ENCODE data around the gene FPR1. TPM values are rescaled to one million over a fixed set of nuclear protein-coding genes. Genes with fewer than 3 reads are reported as not detected.
A peak's percentile ranks its signal among the peaks of the same experiment; 100 is the strongest.

The FPR1 gene
- total RNA-seq, 1 experiment from 2014 or later: 3.0 TPM

DNA sequence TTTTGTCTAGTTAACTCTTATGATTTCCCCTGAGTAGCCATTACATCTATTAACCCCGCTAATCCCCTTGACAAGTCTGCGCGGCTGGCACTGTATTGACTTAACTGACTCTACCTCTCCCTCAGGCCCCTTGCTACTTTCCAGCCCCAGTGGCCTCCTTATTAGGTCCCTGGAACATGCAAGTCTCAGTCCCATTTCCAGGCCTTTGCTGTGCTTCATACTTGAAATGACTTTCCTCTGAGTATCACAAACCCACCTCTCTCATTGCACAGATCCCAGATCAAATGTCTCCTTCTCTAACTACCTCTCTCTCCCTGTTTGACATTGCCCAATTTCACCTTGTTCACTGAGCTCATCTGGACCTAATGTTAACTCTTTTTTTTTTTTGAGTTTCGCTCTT lies 45.4 kb downstream of the FPR1 start:
- no peak for DNase-seq (ENCODE audit: low spot score)

DNA sequence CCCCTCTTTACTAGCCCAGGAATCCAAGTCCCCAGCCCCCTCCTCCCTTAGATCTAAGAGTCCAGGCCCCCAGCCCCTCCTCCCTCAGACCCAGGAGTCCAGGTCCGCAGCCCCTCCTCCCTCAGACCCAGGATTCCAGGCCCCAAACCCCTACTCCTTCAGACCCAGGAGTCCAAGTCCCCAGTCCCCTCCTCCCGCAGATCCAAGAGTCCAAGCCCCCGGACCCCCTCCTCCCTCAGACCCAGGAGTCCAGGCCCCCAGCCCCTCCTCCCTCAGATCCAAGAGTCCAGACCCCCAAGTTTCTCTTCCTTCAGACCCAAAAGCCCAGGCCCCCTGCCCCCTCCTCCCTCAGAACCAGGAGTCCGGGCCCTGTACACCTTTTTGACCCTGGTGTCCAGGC lies 47.1 kb downstream of the FPR1 start:
- no peak for DNase-seq (ENCODE audit: low spot score)

DNA sequence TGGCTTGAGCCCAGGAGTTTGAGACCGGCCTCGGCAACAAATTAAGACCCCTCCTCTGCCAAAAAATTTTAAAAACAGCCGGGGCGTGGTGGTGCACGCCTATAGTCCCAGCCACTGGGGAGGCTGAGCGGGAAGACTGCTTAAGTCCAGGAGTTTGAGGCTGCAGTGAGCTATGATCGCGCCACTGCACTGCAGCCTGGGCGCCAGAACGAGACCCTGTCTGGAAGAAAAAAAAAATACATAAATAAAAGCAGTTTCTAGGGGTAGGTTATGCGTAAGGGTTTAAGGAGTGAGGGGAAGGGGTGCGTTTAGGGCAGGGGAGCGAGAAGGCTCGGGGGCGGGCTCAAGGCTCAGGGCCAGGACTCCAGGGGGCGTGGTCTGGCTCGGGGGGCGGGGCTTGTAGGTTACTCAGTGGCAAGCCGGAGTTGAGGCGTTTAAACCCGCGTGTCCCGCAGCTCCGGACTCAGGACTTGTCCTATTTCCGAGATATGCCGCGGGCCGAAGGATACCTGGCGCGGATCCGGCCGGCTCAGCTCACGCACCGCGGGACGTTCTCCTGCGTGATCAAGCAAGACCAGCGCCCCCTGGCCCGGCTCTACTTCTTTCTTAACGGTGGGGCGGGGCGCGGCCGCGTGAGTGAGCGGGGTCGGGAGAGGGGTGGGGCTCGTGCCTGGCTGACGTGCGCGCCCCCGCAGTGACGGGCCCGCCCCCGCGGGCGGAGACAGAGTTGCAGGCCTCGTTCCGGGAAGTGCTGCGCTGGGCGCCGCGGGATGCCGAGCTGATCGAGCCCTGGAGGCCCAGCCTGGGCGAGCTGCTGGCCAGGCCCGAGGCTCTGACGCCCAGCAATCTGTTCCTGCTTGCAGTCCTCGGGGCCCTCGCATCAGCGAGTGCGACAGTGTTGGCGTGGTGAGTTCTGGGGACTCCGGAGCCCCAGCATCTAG lies 47.8 kb downstream of the FPR1 start:
- DNase-seq (ENCODE audit: low spot score): peak; percentile 82

DNA sequence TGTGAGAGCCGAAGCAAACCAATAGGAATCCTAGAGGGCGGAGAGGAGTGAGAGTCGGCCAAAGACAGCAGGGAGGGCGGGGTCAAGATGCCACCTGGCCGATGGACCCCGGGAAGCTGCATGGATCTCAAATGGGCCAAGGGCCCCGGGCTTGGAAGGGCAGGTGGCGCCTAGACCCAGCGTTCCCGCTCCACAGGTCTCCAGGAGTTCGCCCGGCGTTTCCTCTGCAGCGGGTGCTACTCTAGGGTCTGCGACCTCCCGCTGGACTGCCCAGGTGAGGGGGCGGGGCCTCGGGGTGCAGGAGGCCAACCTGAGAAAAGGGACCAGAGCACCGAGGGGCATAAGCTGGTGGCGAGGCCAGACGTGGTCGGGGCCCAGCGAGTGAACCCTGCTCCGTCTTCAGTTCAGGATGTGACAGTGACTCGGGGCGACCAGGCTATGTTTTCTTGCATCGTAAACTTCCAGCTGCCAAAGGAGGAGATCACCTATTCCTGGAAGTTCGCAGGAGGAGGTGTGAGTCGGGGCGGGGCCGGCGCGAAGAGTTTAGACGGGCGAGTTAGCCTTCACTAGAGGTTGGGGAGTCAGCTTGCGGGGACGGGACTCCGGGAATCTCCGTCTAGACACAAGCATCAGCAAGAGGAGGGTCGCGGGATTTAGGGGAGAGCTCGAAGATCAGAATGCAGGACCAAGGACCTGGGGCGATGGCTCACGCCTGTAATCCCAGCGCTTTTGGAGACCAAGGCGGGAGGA lies 48.7 kb downstream of the FPR1 start:
- DNase-seq (ENCODE audit: low spot score): no peak

DNA sequence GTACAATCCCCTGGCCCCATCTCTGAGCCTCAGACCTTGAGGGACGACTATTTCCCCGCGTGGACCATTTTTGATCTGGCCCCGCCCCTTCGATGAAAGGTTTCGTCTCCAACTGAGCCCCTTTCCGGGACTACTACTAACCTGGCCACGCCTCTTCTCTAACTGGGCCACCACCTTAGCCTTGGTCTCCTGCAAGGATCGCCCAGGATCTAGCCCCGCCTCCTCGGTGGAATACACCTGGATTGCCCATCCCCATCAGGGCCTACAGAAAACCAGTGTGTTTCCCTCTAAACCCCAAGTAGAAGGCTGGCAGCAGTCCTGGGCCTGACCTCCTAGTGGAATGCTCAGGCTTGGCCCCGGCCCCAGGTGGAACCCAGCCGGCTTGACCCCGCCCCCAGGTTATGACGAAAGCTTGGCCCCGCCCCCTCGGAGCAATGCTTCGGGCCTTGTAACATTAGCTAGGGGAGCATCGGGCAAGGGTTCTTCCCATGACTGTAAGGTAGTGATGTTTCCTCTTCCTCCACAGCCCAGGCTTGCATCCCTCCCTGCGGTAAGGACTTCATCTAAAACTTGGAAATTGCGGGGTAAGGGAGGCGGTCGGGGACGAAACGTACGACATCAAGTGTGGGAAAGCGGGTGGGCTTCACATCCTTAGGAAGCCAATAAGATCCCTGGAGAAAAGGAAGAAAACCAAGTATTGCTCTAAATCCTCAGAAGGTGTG lies 49.4 kb downstream of the FPR1 start:
- no peak for DNase-seq (ENCODE audit: low spot score)

DNA sequence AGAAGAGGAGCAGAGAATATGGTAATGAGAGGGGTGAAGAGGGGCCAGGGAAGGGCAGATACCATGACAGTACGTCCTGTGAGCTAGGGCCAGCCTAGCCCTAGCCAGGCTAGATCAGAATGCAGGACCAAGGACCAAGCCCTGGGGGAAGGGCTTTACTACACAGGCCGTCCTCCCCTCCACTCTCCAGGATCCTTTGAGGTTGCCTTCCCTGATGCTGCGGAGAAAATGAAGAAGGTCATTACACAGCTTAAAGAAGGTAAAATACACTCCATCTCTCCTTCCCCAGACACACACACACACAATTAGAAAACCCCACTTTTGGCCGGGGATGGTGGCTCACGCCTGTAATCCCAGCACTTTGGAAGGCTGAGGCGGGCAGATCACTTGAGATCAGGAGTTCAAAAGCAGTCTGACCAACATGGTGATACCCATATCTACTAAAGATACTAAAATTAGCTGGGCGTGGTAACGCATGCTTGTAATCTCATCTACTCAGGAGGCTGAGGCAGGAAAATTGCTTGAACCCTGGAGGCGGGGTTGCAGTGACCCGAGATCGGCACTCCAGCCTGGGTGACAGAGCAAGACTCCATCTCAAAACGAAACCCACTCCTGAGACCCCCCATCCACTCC lies 50.1 kb downstream of the FPR1 start:
- DNase-seq (ENCODE audit: low spot score): no peak

DNA sequence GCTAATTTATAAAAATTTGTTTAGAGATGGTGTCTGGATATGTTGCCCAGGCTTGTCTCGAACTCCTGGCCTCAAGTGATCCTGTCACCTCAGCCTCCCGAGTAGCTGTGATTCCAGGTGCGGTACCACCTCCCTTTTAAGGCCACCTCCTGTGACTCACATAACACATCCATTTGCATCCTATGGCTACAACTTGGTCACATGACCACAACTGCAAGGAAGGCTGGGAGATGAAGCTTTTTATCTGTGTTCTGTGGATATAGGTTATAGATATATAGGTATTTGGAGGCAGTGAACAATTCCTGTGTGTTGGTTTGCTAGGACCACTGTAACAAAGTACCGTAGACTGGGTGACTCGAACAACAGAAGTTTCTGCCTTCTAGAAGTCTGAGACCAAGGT lies 52.5 kb downstream of the FPR1 start:
- DNase-seq (ENCODE audit: low spot score): no peak

DNA sequence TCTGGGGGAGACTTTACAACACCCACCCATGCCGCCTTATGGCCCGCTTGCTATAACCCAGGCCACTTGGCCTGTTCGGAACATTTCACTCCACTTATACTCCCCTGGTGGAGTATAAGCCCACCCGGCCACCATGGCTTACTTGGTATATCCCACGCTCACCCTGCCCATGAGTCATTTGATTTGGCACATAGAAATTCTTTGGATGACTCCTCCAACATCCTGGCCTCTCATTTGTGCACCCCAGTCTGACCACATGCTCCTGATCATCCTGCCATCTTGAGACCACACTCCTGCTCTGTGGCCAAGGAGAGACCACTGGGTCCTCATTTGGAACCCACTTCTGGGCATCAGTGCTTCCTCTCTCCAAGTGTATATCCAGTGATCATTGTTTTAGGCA lies 53.4 kb downstream of the FPR1 start:
- no peak for DNase-seq (ENCODE audit: low spot score)

DNA sequence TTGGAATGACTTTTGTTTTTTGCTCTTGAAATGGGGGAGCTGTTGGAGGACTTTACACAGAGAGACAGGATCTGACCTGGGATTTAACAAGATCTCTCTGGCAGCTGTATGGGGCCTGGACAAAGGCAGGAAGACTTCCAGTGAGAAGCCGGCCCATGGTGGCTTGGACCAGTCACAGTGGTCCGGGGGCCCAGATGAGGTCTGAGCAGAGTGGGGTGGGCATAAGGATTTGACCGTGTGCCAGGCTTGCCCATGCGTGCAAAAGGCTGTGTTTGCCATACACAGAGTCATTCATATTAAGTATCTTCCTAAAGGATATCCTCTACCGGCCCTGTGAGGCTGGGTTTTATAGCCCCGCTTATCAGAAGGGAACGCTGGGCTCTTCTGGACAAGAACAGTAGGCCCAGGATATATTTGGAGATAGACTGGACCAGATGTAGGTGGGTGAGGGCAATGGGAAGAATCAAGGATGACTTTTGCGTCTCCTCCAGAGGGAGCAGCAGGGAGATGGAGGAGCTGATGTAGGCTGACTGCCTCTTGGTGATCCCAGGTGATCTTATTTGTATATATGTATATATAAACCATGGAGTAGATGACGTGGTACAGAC lies 54.4 kb downstream of the FPR1 start:
- no peak for DNase-seq (ENCODE audit: low spot score)

DNA sequence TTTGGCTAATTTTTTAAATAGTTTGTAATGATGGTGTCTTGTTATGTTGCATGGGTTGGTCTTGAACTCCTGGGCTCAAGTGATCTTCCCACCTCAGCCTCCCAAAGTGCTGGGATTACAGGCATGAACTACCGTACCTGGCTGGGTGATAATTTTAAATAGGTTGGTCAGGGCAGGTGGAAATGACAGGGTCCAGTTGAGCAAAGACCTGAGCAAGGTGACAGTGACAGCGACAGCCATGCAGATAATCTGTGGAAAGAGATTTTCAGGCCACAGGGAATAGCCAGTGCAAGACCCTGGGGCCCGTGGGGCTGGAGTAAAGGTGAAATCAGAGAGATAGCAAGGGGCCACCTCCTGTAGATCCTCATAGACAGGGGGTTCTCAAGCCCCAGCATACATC lies 55.1 kb downstream of the FPR1 start:
- no peak for DNase-seq (ENCODE audit: low spot score)

Other genes with a start within 250 kb of the FPR1 start
- not detected in 2 replicates for gene SIGLEC6, start 220.2 kb downstream of the FPR1 start, total RNA-seq (2014; rRNA removed; shearing (Covaris generic))
- 3.1 and 5.1 TPM in 2 replicates for gene ZNF175, start 180.6 kb downstream of the FPR1 start, total RNA-seq (2014; rRNA removed; shearing (Covaris generic))
- gene SIGLEC5, start 121.5 kb downstream of the FPR1 start, total RNA-seq (2014; rRNA removed; shearing (Covaris generic)): not detected in 2 replicates
- gene SIGLEC14, start 105.1 kb downstream of the FPR1 start, total RNA-seq (2014; rRNA removed; shearing (Covaris generic)): not detected in 2 replicates
- 4.2 and 8.2 TPM in 2 replicates for gene SPACA6, start 58.5 kb downstream of the FPR1 start, total RNA-seq (2014; rRNA removed; shearing (Covaris generic))
- gene HAS1, start 27.9 kb downstream of the FPR1 start, total RNA-seq (2014; rRNA removed; shearing (Covaris generic)): not detected in 2 replicates
- gene FPR2, start 9.3 kb upstream of the FPR1 start, total RNA-seq (2014; rRNA removed; shearing (Covaris generic)): 0.23 TPM in 1 of 2 replicates, not detected in the other
- gene FPR3, start 43.3 kb upstream of the FPR1 start, total RNA-seq (2014; rRNA removed; shearing (Covaris generic)): 0.62 and 0.64 TPM in 2 replicates
- gene ZNF577, start 136.1 kb upstream of the FPR1 start, total RNA-seq (2014; rRNA removed; shearing (Covaris generic)): 4.0 and 5.1 TPM in 2 replicates
- 11.2 and 11.5 TPM in 2 replicates for gene ZNF649, start 153.1 kb upstream of the FPR1 start, total RNA-seq (2014; rRNA removed; shearing (Covaris generic))
- gene ZNF613, start 175.6 kb upstream of the FPR1 start, total RNA-seq (2014; rRNA removed; shearing (Covaris generic)): 2.5 and 9.3 TPM in 2 replicates
- gene ZNF350, start 235.0 kb upstream of the FPR1 start, total RNA-seq (2014; rRNA removed; shearing (Covaris generic)): 5.7 and 7.1 TPM in 2 replicates